Forelimb muscle (tissue), 1 donor: ENCODE results near the gene MON1A. TPM values are rescaled to one million over a fixed set of nuclear protein-coding genes. Genes with fewer than 3 reads are reported as not detected.
A peak's percentile ranks its signal among the peaks of the same experiment; 100 is the strongest.
"Not testable (repeated sequence)": the region's sequence is repeated elsewhere in the genome, so short reads cannot be mapped to it uniquely, and the experiment has no call there.

Experiments used
- DNase-seq: peaks from one replicate; pipeline ENCODE4 v3.0.0-alpha.2; 2013; ENCODE audit warnings: low read depth
- polyA plus RNA-seq: library from polyadenylated mRNA; unstranded; fragments of 120-200 nt; gene quantifications from one replicate; pipeline ENCODE4 v1.2.1, GENCODE V29; 2013; ENCODE audit not compliant: insufficient read length

MON1A gene, protein sequence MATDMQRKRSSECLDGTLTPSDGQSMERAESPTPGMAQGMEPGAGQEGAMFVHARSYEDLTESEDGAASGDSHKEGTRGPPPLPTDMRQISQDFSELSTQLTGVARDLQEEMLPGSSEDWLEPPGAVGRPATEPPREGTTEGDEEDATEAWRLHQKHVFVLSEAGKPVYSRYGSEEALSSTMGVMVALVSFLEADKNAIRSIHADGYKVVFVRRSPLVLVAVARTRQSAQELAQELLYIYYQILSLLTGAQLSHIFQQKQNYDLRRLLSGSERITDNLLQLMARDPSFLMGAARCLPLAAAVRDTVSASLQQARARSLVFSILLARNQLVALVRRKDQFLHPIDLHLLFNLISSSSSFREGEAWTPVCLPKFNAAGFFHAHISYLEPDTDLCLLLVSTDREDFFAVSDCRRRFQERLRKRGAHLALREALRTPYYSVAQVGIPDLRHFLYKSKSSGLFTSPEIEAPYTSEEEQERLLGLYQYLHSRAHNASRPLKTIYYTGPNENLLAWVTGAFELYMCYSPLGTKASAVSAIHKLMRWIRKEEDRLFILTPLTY
- 5.8 TPM for polyA plus RNA-seq

DNA sequence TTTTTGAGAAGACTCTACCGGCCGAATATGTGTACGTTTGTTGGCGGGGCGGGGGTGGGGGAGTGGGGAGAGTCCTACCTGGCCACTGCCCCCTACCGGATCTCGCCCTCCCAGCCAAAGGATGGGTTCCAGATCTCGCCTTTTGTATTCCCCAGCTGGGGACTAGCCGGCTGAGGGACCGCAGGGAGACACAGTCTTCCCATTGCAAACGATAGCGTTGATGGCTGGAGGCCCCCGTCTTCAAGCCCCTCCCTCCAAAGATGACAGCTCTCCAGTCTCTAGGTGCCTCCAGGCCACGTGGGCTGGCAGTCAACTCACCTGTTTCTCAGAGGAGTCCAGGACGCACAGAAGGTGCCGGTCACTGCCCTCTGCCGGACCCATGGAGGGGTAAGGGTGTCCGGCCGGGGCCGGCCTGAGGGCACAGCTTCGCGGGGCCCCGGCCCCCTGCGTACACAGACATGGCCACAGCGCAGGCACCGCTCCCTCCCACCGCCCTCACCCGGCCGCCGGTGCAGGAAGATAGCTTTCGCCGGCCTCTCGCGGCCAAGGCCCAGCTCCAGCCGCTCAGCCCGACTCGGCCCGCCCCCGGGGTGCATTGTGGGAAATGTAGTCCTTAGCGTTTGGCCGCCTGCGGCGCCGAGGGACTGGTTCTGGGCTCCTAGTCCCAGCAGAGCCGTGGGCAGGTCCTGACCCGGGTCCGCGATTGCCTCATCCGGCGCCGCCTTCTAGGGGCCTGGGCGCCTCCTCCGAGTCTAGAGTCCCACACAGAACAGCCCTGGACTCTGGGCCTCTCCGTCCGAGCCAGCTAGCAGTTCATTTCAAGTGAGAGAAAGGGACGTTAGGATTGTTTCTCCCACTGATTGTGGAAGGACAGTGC is at the start of gene MON1A:
MON1A (minus strand) TSS at position 521 of the 877 bp plus-strand sequence. CDS start 16,465 bp downstream, outside the sequence.
- peak; percentile 60 for DNase-seq

DNA sequence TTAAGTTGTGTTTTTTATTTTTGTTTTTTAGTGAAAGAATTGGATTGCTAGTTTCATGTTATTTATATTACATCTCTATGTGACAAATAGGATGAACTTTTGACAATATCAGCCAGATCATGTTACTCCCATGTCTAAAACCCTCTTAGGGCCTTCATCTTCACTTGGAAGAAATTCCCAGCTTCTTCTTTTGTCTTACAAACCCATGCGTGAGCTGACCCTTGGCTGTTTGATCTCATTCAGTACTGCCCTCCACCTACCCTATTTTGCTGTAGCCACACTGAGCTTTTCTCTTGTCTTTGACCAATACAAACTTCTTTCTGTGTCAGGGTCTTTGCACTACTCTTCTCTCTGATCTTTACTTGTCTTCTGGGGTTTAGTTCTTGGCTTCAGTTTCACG is 47.3 kb upstream of the MON1A start:
- no peak for DNase-seq

DNA sequence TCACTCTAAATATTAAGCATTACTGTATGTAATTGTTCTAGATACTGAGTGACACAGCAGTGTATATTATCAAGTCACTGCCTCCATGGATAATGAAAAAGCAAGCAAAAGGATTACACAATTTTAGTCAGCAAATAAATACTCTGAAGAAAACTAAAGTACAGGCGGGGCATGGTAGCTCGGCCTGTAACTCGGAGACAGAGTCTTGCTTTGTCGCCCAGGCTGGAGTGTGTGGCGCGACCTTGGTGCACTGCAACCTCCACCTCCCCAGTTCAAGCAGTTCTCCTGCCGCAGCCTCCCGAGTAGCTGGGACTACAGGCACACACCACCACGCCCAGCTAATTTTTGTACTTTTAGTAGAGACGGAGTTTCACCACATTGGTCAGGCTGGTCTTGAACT is 43.0 kb upstream of the MON1A start:
- no peak for DNase-seq

DNA sequence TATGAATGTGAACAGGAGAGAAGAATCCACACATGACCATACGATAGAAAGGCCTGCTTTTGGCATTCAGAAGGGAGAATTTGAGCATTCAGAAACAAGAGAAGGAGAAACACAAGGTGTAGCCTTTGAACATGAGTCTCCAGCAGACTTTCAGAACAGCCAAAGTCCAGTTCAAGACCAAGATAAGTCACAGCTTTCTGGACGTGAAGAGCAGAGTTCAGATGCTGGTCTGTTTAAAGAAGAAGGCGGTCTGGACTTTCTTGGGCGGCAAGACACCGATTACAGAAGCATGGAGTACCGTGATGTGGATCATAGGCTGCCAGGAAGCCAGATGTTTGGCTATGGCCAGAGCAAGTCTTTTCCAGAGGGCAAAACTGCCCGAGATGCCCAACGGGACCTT is 38.7 kb upstream of the MON1A start:
- no peak for DNase-seq

DNA sequence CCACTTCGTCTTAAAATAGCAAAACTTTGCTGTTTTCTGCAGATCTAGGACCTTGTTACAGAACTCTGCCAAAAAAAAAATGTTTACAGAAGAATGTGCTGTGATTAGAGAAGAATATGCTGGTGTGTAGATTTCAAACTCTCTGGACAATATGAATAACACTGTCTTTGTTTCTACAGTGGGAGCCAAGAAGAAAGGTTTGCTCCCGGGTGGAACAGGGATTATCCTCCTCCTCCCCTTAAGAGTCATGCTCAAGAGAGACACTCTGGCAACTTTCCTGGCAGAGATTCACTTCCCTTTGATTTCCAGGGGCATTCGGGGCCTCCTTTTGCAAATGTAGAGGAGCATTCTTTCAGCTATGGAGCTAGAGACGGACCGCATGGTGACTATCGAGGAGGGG is 37.7 kb upstream of the MON1A start:
- no peak for DNase-seq

DNA sequence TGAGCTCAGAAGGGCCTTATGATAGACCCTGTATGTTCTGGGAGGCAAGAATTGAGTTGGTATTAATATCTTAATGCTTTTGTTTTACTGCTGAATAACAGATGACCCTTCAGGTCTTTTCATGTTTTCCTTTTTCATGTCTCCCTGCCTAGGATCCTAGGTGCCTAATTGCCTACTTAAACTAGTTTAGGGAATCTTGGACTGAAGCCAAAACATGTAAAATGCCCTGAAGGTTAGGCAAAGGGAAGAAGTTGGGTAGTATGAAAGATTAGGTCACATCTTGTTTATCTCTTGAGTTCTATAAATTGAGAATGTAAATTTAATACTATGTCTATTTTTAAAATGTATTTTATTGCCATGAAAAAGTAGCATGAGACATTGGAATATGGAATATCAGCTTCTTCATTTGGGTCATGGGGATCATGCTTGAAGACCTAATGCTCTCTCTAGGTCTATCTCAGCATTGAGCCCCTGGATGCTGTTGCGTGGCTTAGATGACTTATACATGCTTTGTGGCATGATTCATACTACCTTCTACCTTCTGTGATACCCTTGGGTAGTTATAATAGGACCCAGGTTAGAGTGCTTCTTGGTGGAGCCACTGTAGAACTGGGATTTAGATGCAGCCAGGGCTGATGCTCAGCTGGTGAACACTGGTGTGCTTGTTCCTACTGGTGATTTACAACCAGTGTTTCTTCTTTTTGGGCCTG is 36.8 kb upstream of the MON1A start:
- no peak for DNase-seq

DNA sequence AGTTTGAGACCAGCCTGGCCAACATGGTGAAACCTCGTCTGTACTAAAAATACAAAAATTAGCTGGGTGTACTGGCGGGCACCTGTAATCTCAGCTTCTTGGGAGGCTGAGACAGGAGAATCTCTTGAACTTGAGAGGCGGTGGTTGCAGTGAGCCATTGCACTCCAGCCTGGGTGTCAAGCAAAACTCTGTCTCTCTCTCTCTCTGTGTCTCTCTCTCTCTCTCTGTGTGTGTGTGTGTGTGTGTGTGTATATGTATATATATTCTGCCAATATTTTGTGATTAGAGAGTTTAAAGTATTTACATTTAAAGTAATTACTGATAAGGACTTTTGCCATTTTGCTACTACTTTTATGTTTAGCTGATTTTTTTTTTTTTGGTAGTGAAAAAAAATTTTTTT is 26.0 kb upstream of the MON1A start:
- DNase-seq = no peak

DNA sequence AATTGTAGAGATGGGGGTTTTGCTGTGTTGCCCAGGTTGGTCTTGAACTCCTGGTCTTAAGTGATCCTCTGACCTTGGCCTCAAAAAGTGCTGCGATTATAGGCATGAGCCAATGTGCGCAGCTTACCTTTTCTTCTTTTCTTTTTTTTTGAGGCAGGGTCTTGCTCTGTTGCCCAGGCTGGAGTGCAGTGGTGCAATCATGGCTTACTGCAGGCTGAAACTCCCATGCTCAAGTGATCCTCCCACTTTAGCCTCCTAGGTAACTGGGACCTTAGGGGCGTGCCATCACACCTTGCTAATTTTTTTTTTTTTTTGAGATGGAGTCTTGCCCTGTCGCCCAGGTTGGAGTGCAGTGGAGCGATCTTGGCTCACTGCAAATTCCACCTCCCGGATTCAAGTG is 23.3 kb upstream of the MON1A start:
- no peak for DNase-seq

DNA sequence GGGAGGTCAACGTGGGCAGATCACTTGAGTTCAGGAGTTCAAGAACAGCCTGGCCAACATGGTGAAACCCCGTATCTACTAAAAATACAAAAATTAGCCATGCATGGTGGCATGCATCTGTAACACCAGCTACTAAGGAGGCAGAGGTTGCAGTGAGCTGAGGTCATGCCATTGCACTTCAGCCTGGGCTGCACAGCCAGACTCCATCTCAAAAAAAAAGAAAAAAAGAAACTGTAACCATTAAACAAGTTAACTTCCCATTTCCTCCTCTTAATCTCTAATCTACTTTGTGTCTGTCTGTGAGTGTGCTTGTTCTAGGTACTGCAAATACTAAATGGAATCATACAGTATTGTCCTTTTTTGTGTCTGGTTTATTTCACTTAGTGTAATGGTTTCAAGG is 13.0 kb upstream of the MON1A start:
- DNase-seq = no peak

DNA sequence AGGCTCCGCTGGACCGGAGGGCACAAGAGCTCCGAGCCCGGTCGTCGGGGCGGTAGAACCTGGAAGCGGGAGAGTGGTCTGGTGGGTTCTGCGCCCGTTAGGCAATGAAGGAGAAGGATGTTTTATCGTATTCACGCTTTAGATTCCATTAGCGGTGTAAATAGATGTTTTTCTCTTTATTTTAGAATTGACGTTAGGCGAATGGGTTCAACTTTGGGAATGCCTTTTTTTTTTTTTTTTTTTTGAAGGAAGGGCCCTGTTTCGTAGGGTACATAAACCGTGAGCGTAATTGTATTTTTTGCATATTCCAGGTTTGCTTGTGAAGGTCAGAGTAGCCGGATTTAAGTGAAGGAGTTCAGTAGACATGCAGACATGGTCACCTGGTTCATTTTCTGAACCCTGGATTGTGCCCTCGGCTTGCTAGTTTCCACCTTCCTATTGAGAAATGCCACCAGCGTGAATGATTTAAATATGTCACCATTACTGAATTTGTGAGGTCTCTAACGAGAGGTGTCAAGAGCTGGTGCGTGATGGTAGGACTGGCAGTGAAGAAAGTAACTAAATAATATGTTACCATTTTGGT is 11.1 kb upstream of the MON1A start:
- no peak for DNase-seq

DNA sequence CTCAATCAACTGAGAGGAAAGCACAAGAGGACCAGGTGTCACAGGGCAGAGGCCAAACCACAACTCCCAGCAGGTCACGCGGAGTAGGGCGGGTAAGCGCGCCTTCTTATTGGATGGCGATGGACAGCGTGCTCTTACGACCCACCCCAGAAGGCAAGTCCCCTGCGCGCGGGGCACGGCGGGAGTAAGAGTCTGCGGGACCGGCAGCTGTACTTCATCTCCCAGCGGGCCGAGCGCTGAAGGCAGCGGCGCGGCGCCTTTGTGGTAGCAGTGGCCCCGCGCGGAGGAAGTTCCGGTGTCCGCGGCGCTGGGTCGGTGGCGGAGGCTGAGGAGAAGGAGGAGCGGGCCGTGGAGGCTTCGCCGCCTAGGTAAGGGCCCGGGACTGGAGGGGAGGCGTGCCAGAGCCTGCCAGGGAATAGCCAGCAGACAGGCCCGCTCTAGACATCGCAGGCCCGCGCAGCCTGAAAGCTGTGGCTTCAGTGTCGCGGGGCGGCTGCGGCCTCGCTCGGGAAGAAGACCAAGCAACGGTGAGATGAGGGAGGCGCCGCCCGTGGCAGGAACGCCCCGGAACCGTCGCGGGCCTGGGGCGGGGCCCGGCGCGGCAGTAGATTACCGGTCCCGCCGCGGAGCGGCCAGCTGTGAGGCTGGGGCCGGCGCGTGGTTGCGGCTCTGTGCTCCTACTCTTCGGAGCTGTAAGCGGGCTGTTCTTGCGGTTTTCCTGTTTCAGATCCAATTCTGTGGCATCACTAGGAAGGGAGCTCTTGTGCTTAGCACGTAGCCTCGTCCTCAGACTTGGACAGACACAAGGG is 10.5 kb upstream of the MON1A start, which contains the start of gene RBM6:
RBM6 (plus strand) TSS at position 293 of the 809 bp plus-strand sequence. CDS start 22,492 bp downstream, outside the sequence.
- peak; percentile 83 for DNase-seq

DNA sequence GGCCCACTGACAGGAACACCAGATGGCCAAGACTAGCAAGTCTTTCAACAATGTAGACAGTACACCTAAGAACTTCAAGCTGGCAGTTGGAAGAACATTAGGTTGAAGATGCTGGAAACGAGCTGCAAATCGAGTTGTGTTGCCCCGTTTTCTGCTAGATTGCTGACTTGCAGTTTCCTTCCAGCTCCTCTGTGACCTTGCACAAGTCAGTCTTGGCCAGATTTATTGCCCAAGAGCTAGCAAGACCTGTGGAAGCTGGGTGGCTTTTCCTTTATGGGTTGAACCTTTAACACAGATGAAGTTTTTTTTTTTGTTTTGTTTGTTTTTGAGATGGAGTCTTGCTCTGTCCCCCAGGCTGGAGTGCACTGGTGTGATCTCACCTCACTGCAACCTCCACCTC is 7.5 kb upstream of the MON1A start:
- DNase-seq = no peak

DNA sequence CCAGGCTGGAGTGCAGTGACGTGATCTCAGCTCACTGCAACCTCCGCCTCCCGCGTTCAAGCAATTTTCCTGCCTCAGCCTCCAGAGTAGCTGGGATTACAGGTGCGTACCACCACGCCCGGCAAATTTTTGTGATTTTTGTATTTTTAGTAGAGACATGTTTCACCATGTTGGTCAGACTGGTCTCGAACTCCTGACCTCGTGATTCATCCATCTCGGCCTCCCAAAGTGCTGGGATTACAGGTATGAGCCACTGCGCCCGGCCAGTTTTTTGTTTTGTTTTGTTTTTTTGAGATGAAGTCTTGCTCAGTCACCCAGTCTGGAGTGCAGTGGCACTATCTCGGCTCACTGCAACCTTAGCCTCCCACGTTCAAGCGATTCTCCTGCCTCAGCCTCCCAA is 2.7 kb upstream of the MON1A start:
- not testable (repeated sequence) for DNase-seq

DNA sequence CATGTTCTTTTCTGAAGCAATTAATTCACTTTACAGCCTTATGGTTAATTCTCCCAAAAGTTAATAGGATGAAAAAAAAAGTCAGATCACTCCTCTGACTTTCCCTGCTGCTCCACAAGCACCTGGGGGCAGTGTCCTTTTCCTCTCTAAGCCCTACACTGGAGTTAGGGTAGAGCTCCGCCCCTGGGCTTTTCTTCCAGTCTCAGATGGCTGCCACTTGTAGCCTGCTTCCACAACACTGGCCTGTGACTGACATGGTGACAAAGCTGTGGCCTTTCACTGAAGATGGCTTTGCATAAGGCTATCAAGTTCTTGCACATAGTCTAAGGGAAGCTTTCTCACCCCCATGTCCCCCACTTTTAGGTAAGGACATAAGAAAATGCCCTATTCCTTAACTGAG is 1.3 kb upstream of the MON1A start:
- no peak for DNase-seq

DNA sequence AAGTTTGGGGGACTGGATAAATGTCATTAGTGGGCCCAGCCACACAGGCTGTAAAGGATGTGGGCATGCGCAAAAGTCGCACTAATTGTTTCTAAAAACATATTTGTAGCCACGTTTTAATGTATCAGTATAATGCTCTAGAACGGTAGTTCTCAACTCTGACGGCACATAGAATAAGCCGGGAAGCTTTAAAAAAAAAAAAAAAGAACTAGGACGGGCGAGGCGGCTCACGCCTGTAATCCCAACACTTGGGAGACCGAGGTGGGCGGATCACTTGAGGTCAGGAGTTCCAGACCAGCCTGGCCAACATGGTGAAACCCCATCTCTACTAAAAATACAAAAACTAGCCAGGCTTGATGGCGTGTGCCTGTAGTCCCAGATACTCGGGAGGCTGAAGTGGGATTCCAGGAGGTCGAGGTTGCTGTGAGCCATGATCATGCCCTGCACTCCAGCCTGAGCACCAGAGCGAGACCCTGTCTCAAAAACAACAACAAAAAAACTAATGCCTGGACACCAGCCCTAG is 618 bp upstream of the MON1A start:
- DNase-seq = peak; percentile 6

DNA sequence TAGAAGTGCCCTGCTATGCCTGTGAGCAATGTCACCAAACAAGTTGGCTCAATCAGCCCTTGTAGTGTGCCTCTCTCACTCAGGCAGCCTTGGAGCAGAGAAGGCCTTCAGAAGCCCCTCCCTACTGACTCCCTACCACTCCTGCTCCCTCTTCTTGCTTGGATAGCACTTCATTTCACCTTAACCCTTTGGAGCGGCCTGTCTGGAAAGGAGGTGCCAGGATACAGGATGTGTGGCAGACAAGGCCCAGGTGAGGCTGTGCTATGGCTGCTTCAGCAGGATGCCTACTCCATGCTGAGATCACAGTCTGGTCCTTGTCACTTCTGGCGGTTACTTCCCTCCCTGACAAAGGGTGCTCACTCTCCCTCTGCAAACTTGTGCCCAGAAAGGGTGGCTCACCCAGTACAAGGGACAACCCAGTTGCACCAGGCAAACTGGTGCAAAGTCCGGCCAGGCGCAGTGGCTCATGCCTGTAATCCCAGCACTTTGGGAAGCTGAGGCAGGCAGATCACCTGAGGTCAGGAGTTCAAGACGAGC is 1.1 kb downstream of the MON1A start:
- no peak for DNase-seq

DNA sequence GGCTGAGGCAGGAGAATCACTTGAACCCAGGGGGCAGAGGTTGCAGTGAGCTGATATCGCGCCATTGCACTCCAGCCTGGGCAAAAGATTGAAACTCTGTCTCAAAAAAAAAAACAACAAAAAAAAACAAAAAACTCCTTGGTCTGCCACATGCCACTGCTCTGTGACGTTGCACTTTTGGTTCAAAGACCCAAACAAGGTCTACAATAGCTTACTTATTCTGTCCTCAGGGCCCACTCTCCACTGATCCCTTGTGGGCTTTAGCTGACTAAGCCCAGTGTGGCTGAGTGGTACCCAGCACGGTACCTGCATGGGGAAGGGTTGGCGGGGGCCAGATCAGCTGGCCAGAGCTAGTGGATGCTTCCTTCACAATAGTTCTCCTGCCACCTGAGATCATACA is 1.8 kb downstream of the MON1A start:
- no peak for DNase-seq

DNA sequence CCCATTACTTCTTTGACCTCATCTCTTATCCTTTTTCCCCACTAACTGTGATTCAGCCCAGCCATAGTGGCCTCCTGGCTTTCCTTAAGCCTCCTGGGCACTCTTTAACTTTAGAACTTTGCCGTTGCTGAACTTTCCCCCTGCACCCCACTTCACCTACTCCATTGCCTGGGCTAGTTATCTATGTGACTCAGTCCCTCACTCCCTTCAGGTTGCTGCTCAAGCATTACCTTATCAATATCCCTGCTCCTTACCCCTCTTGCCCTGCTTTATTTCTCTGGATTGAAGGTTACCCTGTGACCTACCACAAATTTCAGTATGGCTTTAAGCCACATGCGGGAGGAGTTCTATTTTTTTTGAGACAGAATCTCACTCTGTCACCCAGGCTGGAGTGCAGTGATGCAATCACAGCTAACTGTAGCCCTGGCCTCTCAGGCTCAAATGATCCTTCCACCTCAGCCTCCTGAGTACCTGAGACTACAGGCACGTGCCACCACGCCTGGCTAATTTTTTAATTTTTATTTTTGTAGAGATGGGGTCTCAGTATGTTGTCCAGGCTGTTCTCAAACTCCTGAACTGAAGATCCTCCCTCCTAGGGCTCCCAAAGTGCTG is 3.4 kb downstream of the MON1A start:
- DNase-seq = no peak

DNA sequence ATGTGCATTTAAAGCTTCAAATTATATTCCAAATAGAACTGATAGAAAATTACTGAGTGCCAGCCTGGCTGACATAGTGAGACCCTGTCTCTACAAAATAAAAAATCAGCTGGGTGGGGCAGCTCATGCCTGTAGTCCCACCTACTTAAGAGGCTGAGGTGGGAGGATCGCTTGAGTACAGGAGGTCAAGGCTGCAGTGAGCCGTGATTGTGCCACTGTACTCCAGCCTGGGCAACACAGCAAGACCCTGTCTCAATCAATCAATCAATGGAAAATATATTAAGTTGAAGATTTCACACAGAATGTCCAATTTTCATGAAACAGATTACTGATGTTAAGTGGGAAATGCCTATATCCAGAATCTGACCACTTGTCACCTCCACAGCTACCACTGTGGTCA is 4.1 kb downstream of the MON1A start:
- no peak for DNase-seq

DNA sequence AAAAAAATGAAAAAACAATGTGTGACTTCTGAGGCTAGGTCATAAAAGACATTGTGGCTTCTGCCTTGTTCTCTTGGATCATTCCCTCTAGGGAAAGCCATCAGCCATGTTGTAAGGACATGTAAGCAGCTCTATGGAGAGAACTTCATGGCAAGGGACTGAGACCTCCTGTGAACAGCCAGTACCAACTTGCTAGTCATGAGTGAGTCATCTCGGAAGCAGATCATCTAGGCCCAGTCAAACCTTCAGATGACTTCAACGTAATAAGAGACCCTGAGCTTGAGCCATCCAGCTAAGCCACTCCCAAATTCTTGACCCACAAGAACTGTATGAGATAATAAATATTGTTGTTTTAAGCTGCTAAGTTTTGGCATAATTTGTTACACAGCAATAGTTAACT is 4.9 kb downstream of the MON1A start:
- DNase-seq = no peak
